Loucy (cell line): Measurements from ENCODE around the gene ITGA11.

Experiments used
- H2AFZ ChIP-seq: fragments of 200-600 bp; sonication (generic); 2 replicates; pipeline ENCODE4 v1.6.0; 2016; ENCODE audit warnings: antibody characterized with exemption, mild to moderate bottlenecking, low read length, moderate library complexity
- H3F3A ChIP-seq: fragments of 200-600 bp; 2 replicates; pipeline ENCODE4 v1.6.0; 2016; ENCODE audit warnings: antibody characterized with exemption, low read depth, mild to moderate bottlenecking
- H3K27me3 ChIP-seq: fragments of 200-600 bp; sonication (generic); 2 replicates; pipeline ENCODE4 v1.6.1; 2014; ENCODE audit warnings: low read length, mild to moderate bottlenecking; ENCODE audit not compliant: insufficient read depth, poor library complexity, severe bottlenecking
- H3K36me3 ChIP-seq: fragments of 200-600 bp; sonication (generic); 2 replicates; pipeline ENCODE4 v1.6.1; 2016; ENCODE audit warnings: low read length; ENCODE audit not compliant: insufficient read depth
- H3K4me1 ChIP-seq: fragments of 200-600 bp; sonication (generic); 2 replicates; pipeline ENCODE4 v1.5.1; 2014; ENCODE audit warnings: low read length, mild to moderate bottlenecking; ENCODE audit not compliant: insufficient read depth, poor library complexity, severe bottlenecking
- H3K4me2 ChIP-seq: fragments of 200-600 bp; sonication (generic); 2 replicates; pipeline ENCODE4 v1.6.0; 2014; ENCODE audit warnings: antibody characterized with exemption, low read length, low read depth, mild to moderate bottlenecking; ENCODE audit not compliant: poor library complexity, severe bottlenecking
- H3K4me3 ChIP-seq: fragments of 200-600 bp; sonication (generic); 2 replicates; pipeline ENCODE4 v1.5.1; 2014; ENCODE audit warnings: low read length, mild to moderate bottlenecking, mixed read lengths; ENCODE audit not compliant: poor library complexity, severe bottlenecking
- H3K79me2 ChIP-seq: fragments of 200-600 bp; sonication (generic); 2 replicates; pipeline ENCODE4 v1.6.1; 2014; ENCODE audit warnings: low read length; ENCODE audit not compliant: insufficient read depth
- H3K9ac ChIP-seq: fragments of 200-600 bp; sonication (generic); 2 replicates; pipeline ENCODE4 v1.6.0; 2014; ENCODE audit warnings: mild to moderate bottlenecking, low read depth, low read length, moderate library complexity; ENCODE audit not compliant: poor library complexity, severe bottlenecking
- H3K9me2 ChIP-seq: fragments of 200-600 bp; sonication (generic); replicated peaks from 2 replicates; pipeline ENCODE4 v1.6.1; 2016; ENCODE audit warnings: low read depth, low read length, mixed read lengths
- H3K9me3 ChIP-seq: fragments of 200-600 bp; sonication (generic); 2 replicates; pipeline ENCODE4 v1.6.1; 2014; ENCODE audit warnings: mild to moderate bottlenecking, antibody characterized with exemption, low read length, low read depth; ENCODE audit not compliant: insufficient read depth
- H4K20me1 ChIP-seq: fragments of 200-600 bp; sonication (generic); 2 replicates; pipeline ENCODE4 v1.6.0; 2014; ENCODE audit warnings: antibody characterized with exemption, low read length, mild to moderate bottlenecking; ENCODE audit not compliant: insufficient read depth, poor library complexity, severe bottlenecking
- EZH2phosphoT487 ChIP-seq: fragments of 200-600 bp; IDR thresholded peaks from 2 replicates; pipeline ENCODE4 v1.6.1; 2018; ENCODE audit warnings: antibody characterized with exemption, mild to moderate bottlenecking, moderate library complexity, borderline replicate concordance
- TF ChIP-seq, protein P1 (sequence below): fragments of 200-600 bp; sonication (generic); conservative IDR thresholded peaks from 2 replicates; pipeline ENCODE4 v1.5.1; 2014; ENCODE audit warnings: mild to moderate bottlenecking, antibody characterized with exemption, low read length

ITGA11 gene

DNA sequence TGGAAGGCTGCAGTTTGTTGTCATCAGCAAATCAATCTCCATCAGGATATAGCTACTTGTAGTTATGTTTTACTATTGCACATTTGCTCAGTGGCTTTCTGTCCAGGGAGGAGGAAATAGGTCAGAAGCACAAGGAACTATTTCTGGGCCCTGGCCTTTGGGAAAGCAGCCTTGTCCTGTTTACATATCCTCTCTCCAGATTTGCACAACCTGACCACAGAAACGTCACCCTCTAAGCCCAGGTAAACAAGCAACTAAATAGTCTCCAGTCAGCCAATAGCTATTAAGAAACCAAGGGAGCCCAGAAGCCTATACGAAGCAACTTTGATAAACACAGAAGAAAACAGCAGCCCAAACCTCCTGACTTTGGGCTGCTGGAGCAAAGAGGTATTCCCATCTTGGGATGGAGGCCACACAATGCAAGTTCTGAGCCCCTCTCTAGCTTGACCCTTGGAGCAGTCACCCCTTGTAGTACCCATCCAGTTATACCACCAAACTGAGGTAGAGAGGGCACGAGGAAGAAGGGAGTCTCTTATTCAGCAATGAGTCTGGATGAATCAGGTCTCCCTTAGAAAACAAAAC lies 156.7 kb downstream of the ITGA11 start:
- Histone ChIP-seq H3K79me2 (peaks cover 22% of the 10 kb centered on the region), H3K27me3 (no peaks in the 10 kb centered on the region), H2AFZ (no peak overlapping the region), H3F3A (no peaks in the 10 kb centered on the region; the same call in 1 of the 2 replicates), H3K9me2 (no peaks in the 10 kb centered on the region), H3K4me3 (no peak overlapping the region), H3K9ac (no peak overlapping the region), H3K4me1 (peaks cover 27% of the 10 kb centered on the region), H3K9me3 (no peaks in the 10 kb centered on the region), H3K36me3 (no peaks in the 10 kb centered on the region), H4K20me1 (peaks cover 21% of the 10 kb centered on the region), H3K4me2 (no peak overlapping the region)
- TF ChIP-seq, protein P1, sequence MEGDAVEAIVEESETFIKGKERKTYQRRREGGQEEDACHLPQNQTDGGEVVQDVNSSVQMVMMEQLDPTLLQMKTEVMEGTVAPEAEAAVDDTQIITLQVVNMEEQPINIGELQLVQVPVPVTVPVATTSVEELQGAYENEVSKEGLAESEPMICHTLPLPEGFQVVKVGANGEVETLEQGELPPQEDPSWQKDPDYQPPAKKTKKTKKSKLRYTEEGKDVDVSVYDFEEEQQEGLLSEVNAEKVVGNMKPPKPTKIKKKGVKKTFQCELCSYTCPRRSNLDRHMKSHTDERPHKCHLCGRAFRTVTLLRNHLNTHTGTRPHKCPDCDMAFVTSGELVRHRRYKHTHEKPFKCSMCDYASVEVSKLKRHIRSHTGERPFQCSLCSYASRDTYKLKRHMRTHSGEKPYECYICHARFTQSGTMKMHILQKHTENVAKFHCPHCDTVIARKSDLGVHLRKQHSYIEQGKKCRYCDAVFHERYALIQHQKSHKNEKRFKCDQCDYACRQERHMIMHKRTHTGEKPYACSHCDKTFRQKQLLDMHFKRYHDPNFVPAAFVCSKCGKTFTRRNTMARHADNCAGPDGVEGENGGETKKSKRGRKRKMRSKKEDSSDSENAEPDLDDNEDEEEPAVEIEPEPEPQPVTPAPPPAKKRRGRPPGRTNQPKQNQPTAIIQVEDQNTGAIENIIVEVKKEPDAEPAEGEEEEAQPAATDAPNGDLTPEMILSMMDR, result no peak
- TF ChIP-seq EZH2phosphoT487, result no peak

DNA sequence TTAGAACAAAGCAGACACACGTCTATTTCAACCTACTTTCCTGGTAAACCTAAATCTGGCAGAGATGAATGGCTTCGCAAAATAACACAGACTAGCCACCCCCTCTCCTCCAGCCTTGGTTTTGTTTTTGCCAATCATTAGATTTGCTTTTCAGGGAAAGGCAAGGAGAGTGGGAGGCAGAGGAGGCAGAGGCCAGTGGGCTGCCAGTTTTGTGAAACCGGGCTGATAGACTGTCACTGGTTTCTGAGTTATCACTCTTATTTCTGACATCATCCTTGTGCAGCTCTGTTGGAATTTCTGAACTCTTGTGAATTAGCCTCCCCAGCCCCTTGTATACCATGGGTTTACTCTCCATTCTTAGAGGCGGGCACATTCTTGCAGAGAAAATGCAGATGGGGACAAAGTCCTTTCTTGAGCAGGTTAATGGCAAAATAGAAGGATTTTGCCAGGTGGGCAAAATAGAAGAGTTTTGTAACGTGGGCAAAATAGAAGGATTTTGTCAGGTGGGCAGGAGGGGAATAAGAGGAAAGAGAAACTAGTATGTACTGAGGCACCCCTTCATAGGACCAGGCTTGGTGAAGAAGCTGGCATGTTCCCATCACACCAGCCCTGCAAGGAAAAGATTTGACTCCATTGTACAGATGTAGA lies 157.6 kb downstream of the ITGA11 start:
- H3K4me2 ChIP-seq, result no peak overlapping the region

DNA sequence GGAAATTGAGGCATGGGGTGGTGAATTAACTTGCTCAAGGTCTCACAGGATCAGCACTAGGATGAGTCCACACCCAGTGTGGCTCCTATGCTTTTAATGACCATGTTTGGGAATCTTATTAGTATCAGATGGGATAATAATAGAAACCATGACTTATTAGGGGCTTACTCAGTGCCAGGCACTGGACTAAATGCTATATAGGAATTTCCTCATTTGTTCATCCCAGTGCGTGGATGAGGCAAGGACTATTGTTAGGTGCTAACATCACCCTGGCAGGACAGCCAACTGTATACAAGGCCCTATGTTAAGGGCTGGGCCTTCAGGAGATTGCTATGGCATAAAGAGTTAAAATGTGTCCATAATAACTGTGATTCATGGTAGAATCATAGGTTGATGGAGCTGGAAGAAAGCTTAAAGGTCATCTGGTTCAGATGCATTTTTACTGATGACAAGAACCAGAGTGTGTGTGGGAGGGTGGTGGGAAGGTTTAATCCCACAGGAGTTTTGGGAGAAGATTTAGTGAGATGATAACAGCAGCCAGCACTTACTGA lies 159.2 kb downstream of the ITGA11 start:
- no peak overlapping the region for H3K4me2 ChIP-seq
- H3K4me3 ChIP-seq, result no peak overlapping the region
- H4K20me1 ChIP-seq, result no peaks in the 10 kb centered on the region
- H2AFZ ChIP-seq, result no peak overlapping the region
- no peak overlapping the region for H3K9ac ChIP-seq
- H3F3A ChIP-seq, result no peaks in the 10 kb centered on the region; the same call in 1 of the 2 replicates
- peaks cover 10% of the 10 kb centered on the region for H3K4me1 ChIP-seq
- H3K9me3 ChIP-seq, result no peaks in the 10 kb centered on the region
- TF ChIP-seq, protein P1, result no peak
- TF ChIP-seq EZH2phosphoT487, result no peak
- H3K36me3 ChIP-seq, result no peaks in the 10 kb centered on the region
- H3K9me2 ChIP-seq, result no peaks in the 10 kb centered on the region
- no peaks in the 10 kb centered on the region for H3K27me3 ChIP-seq
- no peaks in the 10 kb centered on the region for H3K79me2 ChIP-seq

More for the DNA sequence above, 157.6 kb downstream of the ITGA11 start:
- Histone ChIP-seq H4K20me1 (peaks cover 12% of the 10 kb centered on the region), H3K9ac (no peak overlapping the region), H3K9me2 (no peaks in the 10 kb centered on the region), H3F3A (no peaks in the 10 kb centered on the region; the same call in 1 of the 2 replicates), H2AFZ (no peak overlapping the region), H3K79me2 (peaks cover 13% of the 10 kb centered on the region), H3K4me1 (peaks cover 18% of the 10 kb centered on the region), H3K4me3 (no peak overlapping the region), H3K36me3 (no peaks in the 10 kb centered on the region), H3K9me3 (no peaks in the 10 kb centered on the region), H3K27me3 (no peaks in the 10 kb centered on the region)
- TF ChIP-seq EZH2phosphoT487, result no peak
- TF ChIP-seq, protein P1, result no peak
